Stimulated activated CD8-positive, alpha-beta memory T cell treated with anti-CD3 and anti-CD28 coated beads, Interleukin-12 subunit alpha, Interleukin-12 subunit beta, amount 100 ng/mL, for 24 hours (primary cell): ENCODE results near the gene MTHFD2L.

Experiments used
- DNase-seq: peaks from one replicate; pipeline ENCODE4 v3.0.0-alpha.2; 2020; ENCODE audit errors: extremely low read depth

The MTHFD2L gene

DNA sequence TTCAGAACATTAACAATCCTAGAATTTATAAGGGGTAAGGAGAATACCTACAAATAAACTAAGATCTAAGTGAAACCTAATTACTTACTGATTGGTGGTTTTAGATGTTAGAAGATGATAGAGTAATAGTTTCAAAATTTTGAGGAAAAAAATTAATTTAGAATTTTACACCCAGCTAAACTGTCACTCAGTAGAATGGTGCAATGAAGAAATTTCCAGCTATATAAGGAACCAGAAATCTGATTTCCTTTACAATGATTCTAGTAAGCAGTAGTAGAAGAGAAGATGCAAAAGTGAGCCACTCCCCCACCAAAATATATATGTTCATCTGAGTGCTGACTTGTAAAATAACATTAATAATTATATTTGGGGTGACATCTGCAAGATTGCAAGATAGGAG, 95.0 kb downstream of the MTHFD2L start:
- no peak for DNase-seq

DNA sequence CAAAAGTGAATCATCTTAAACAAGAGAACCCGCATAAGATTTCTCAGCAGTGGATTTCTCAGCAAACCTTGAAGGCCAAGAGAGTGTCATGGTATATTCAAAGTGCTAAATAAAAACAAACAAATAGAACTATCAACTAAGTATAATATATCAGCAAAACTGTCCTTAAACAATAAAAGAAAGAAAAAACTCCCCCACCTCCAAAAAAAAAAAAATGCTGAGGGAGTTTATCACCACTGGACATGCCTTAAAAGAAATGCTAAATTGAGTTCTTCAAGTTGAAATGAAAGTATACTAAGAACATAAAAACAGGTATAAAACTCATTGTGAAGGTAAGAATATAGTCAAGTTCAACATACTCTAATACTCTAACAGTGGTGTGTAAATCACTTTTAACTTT, 96.5 kb downstream of the MTHFD2L start:
- DNase-seq: no peak

DNA sequence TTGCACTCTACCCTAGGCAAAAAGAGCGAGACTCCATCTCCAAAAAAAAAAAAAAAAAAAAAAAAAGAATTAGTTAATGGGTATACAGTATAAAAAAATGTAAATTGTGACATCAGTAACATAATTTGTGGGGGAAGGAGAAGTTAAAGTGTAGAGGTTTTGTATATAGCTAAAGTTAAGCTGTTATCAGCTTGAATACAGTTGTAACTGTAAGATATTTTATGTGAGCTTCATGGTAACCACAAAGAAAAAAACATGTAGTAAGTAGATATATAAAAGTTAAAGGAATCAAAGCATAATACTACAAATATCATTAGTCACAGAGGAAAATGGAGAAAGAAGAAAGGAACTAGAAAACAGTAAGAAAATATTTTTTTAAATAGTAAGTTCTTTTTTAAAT, 97.2 kb downstream of the MTHFD2L start:
- no peak for DNase-seq

DNA sequence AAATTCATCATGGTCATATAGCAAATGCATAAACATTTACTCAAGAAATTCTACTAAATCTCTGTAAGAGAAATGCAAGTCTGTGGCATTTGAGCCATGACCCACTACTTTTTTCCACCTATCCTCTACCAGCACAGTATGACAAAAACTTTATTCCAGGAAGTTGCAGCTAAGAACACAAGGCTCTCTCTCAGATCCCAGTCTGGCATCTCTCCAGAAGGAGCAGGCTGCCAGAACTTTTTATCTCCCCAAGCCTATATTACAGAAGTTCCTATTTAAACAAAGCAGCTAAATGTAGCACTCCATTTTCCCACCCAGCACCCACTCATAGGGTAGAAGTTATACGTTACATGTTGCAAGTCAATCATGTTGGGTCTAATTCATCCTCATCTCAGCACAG, 101.0 kb downstream of the MTHFD2L start:
- DNase-seq: no peak

DNA sequence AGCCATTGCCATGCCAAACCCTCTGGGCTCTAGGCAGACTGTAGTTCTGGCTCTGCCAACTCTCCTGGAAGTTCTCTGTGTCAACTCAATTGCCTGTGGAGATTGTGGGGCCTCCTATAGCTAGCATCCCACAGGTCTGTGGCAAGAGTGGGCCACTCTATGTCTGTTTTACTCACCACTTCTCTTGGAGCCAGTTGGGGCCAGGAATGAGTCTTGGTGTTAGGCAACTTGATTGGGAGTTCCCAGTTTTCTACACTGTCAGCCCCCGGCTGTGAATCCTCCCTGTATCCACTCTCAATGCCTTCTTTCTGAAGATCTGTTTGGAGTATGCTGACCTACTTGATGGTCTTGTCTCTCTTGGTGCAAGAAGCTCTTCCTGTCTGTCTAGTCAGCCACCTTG, 102.1 kb downstream of the MTHFD2L start:
- DNase-seq: no peak

DNA sequence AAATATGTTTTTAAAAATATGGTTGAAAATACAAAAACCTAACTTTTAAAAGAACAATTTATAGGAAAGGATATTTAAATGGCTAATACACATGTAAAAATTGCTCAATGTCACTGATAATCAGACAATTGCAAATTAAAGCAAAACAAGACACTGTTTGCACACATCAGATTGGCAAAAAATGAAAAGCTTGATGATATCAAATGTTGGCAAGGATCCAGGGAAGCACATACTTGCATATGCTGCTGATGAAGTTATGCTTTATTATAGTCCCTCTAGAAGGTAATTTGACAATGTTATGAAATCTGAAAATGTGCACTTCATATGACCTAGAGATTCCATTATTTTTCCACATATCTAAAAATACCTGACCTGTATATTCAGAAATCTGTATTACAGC, 104.6 kb downstream of the MTHFD2L start:
- no peak for DNase-seq

DNA sequence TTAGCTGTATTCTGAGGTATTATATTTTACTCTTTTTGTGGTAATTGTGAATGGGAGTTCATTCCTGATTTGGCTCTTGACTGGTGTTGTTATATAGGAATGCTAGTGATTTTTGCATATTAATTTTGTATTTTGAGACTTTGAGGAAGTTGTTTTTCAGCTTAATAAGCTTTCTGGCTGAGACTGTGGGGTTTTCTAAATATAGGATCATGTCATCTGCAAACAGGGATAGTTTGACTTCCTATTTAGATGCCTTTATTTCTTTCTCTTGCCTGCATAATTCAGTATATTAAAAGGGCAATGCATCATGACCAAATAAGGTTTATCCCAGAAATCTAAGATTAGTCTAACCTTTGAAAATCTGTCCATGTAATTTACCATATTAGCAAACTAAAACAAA, 105.6 kb downstream of the MTHFD2L start:
- no peak for DNase-seq

DNA sequence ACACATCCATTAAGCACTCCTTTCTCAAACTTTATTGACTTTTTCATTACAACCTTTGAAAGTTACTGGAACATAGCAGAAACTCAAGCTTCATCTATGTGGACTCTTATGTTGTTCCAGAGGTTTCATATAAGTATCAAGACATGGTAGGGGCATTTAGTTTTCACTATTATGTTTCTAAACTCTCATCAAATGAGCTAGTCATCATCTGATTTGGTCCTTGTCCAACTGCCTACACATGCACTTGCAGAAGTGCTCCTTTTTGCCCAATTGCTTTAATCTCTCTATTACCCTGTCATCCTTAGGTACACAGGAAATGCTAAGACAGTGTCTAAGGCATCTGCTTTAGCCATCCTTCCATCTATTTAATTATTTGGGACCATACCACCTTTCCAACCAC, 108.2 kb downstream of the MTHFD2L start:
- DNase-seq: no peak

DNA sequence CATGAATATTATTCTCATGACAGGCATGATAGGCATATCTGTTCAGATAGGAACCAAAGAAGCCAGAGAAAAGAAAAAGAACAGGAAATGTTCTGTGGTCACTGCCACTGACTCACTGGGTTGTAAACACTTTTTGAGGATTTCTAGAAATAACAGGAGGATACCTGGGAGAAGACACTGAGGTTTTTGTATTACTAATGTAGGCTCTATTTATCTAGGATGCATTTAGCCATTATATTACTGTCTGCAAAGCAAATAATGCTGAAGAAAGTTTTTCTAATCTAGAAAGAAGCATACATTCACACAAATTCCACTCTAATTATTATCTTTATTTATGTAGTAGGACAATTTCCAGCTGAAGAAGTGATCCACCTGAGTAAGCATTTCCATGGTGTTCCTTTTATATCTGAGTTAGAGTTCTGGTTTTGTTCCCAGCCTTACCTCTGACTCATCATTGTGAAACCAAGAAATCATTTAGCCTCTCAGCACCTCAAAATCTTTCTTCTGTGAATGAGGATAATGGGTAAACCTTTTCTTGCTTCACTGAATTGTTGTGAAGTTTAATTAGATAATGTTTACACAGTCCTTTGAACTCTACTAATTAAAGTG, 110.2 kb downstream of the MTHFD2L start:
- DNase-seq: no peak

DNA sequence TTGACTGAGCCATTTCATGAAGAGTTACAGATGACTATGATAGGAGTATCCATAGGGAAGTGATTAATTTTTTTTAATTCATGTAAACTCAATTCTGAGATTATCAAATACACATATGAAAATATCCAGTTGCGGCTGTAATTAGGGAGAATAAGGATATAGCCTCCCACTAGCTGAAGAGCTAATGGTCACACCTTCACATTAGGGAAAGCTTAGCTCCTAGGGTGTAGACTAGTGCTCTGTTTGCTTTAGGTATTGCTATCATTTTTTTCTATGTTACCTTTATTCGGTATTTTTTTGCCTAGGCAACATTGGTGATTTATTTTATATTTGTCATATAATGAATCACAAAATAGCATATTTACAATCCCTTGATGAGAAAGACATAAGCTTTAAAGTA, 110.7 kb downstream of the MTHFD2L start:
- no peak for DNase-seq

DNA sequence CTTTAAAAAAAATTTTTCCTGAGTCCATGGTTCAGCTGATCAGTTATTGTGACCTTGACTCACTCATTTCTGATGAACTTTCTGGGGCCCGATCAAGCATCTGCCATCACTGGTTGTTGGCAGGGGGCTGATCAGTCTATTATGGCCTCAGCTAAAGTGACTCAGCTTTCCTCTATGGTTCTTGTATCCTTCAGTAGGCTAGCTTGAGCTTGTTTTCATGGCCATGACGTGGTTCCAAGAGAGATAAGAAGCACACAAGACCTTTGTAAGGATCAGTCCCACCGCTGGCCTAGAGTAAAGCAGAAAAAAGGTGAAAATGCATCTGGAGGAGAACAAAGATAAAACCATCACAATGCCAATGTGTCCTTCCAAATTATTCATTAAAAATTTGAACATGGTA, 120.6 kb downstream of the MTHFD2L start:
- no peak for DNase-seq

DNA sequence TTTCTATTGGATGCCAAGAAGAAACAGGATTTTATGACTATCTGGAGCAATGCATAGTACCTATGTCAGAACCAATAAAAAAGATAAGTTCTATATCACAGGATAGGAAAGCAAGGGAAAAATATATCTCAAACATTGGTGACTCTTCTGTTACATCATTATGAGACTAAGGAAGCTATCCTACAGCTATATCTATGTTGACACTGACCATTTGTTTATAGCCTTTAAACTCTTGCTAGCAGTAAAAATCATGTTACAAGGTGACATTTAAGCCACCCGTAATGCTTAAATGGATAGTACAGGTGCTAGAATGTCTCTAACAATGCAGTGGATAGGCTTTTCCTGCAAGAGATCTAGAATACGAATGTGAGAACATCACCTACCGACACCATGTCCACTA, 121.8 kb downstream of the MTHFD2L start:
- DNase-seq: no peak

DNA sequence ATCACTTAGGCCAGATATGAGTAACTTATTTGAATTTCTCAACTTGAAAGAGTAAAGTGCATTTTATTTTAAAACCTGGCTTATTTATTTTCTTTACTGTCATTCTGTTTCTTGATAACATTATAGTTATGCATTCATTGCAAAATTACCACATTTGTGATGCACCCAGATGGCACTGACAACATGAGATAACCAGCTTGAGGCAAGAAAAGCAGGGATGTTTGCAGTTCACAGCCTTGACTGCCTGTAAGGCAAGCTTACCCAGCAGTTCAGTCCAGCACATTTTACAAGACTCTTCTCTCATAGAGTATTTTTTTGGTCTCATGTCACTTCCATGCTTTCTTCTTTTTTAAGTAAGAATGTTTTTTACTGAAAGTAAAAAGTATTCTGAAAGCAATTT, 125.0 kb downstream of the MTHFD2L start:
- no peak for DNase-seq

DNA sequence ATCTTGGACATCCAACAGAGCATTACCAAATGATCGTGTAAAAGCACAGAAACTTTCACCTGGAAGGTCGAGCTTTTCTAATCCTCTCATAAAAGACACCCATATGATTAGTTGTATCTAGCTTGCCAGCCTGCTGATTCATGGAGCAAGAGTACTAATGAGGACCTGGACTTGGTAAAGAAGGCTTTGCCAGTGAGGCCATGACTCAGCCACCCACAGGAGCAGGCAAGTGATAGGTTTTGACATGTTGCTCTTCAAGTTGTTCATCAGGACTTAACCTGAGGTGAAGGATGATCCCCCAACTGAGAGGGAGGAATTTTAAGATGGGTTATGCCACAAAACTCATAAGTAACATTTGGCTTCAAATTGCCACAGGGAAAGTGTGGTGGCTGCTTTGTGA, 125.7 kb downstream of the MTHFD2L start:
- no peak for DNase-seq

DNA sequence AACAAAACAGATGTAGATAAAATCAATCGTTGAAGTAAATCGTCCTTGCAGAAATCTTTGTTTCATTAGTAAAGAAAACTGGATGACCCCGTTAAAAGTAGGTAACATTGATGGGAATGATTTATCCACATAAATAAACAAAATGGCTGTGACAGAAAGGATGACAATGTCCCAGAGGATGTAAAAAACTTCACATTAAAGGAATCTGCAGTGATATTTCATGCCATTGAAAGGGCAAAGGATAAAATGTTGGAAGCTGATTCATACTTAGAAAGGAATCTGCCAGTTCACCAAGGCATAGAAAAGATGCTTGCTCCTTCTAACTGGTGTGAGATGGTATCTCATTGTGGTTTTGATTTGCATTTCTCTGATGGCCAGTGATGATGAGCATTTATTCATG, 126.1 kb downstream of the MTHFD2L start:
- no peak for DNase-seq

DNA sequence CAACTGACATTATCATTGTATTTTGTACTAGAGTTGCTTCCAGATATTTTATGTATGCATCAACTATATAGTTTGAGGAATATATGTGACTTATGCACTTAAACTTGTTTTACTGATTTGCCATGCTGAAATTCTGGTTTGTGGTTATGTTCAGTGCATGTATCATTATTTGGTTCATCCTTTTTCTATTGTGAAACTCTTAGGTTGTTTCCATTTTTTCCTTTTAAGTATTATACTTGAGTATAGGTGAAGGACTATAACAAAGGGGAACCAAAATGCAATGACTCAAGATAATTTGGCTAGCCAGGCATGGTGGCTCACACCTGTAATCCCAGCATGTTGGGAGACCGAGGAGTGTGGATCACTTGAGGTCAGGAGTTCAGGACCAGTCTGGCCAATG, 129.2 kb downstream of the MTHFD2L start:
- no peak for DNase-seq

DNA sequence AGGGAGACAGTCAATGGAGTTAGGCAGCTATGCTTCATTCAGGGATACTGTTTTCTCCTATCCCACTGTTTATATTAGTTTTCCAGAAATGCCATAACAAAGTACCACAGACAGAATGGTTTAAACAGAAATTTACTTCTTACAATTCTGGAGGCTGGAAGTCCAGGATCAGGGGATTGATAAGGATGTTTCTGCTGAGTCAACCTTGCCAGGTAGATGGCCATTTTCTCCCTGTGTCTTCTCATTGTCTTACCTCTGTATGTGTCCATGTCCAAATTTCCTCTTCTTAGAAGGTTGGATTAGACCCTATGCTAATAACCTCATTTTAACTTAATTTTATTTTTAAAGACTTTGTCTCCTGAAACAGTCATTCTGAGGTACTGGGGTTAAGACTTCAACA, 129.9 kb downstream of the MTHFD2L start:
- no peak for DNase-seq

DNA sequence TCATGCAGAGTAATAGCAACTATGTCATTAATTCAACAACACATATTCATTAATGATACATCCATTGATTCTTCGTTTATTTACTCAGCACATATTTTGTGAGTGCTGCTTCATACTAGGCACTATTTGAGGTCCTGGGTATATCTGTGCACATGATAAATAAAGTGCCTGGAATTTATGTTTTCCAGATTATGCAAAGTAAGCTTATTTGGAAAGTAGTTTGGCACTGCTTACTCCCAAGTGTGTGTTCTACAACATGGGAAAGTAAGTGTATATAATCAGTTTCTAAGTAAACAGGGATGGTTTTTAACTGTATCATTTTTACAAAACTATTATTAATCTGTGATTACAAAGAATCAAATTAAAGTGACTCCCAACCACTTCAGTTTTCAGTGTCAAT, 133.6 kb downstream of the MTHFD2L start:
- no peak for DNase-seq

DNA sequence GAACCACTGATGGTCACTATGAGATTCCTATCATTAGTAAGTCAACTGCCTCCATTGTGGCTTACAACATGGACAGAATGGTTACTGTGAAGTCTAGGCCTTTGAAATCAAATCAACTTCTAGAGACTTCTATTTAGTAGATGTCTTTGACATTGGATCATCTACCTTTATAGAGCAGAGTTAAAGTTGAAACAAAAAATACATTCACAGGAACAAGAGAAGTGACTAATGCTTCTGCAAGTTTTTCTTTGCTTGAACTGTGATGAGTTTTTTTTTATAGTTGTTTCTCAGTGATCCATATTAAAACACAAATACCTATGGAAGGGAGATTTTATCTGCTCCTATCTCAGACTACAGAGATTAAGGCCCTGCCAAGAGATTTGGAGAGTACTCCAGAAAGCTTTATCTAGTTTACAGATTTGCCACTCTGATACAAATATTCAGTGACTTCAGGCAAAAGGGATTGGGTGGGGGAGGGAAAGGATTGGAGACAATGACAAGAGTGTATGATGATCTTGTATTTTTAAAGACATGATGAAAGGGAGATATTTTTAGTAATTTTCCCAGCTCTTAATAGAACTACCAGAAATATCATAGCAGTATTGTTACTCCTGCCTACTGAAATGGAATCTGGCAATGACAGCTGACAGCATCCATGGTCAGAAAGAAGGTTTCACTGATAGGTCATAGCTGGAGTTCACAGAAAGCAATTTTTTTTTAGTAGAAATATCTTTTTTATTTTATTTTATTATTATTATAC, 134.4 kb downstream of the MTHFD2L start:
- no peak for DNase-seq

DNA sequence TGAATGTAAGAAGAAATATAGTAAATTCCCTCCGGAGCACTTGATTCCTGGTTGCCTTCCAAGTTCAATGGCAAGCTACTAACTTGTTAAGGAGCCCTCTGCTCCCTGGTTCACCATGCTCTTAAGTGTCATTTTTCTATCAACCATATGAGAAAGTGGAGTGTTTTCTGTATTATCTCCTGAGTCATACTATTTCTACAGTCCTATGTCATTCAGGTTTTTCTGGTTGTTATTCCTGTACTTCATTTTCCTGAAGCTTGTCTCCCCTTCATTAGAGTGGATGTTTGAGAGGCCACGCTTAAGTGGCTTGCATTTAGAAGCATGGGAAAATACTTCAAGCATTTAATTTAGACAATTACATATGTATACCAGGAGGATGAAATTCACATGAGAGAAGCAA, 135.6 kb downstream of the MTHFD2L start:
- no peak for DNase-seq

DNA sequence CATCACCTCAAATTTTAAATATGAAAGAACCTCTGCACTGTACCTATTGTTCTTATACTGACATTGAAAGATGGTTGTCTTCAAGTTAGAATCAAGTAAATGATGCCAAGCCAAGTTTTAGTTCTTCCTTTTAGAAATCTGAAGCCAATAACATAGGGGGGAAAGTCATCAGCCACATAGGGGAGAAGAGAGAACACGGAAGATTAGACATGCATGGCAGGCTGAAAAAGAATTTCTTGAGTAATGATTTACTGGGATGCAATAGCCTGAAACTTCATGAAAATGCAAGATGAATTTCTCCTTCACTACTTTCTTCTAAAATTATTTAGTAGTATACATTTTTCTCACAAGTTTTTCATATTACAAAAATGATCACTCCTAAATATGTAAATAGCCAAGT, 136.8 kb downstream of the MTHFD2L start:
- DNase-seq: no peak

DNA sequence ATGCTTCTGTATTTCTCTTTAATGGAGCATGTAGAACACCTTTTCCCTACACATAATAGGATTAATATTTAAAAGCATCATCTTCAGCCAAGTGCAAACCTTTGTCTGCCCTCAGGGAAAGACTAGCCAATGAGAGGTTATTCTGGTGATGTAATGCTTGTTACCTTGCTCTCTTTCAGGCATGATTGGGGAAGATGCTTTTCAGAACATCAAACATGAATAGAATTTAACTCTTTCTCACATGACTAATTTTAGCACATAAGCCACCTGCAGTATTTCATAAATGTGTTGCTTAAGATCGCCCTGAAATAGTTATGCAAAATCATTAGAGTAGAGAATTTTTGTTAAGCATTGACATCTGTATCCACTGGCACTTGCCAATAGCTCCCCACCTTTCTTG, 139.6 kb downstream of the MTHFD2L start:
- DNase-seq: no peak

DNA sequence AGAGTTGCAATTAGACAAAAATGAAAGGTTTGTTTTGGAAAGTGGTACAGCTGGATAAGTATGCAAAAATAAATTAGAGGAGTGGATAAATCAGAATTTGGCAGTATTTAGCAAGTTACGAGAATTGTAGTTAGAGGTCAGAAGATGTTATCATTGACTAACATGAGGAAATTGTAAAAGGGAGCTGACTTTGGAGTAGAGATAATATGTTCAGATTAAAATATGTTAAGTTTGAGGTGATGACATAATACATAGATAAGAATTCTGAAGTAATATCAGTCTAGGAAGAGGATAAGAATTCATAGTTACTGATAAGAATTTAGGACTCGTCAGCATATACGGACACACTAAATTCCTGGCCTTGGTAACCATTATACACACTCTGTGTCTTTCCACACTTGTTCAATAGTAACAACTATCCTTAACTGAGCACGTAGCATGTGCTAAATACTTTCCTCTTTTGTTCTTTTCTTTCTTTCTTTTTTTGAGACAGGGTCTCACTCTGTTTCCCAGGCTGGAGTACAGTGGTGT, 146.2 kb downstream of the MTHFD2L start:
- DNase-seq: no peak

DNA sequence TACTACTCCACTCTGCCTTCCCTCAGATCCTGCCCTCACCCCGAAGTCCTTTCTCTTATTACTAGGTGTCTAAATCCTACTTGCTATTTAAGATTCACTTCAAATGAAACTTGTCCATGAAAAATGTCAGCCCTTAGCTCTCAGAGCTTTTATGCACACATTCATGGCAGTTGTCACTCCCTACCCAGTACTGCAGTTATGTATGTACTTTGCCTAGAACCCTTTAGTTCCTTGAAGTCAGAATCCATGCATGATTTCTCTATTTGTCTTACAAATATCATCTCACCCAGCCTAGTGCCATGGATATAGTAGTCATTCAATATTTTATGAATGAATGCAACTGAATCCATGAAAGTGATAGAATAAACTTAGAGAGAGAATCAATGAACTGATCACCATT, 147.1 kb downstream of the MTHFD2L start:
- no peak for DNase-seq
